Cardiac muscle cell (in vitro differentiated cells and primary cell): Measurements from ENCODE around the gene PROZ. TPM values are rescaled to one million over a fixed set of nuclear protein-coding genes. Genes with fewer than 3 reads are reported as not detected.

ENCODE experiments used
- DNase-seq, 2 donors: peaks; one replicate each; pipeline versions ENCODE4 v3.0.0 to v3.0.0-alpha.2; 2010 to 2017; ENCODE audit warnings: low read depth in 1 of 2, low spot score in 1 of 2
- H3K27ac ChIP-seq: fragments of 200-600 bp; sonication (generic); 2 replicates; pipeline ENCODE4 v1.5.1; 2016
- H3K27me3 ChIP-seq: fragments of 200-600 bp; sonication (generic); 2 replicates; pipeline ENCODE4 v1.6.0; 2016; ENCODE audit warnings: control low read depth
- H3K36me3 ChIP-seq: fragments of 200-600 bp; sonication (generic); 2 replicates; pipeline ENCODE4 v1.5.1; 2016; ENCODE audit warnings: control low read depth
- H3K4me1 ChIP-seq: fragments of 200-600 bp; sonication (generic); 2 replicates; pipeline ENCODE4 v1.8.1; 2017; ENCODE audit warnings: low read depth, mild to moderate bottlenecking, mixed run types
- H3K4me3 ChIP-seq: fragments of 200-600 bp; sonication (generic); 2 replicates; pipeline ENCODE4 v1.5.1; 2016; ENCODE audit warnings: mild to moderate bottlenecking
- H3K9me3 ChIP-seq: fragments of 200-600 bp; sonication (generic); 2 replicates; pipeline ENCODE4 v1.5.1; 2017; ENCODE audit warnings: low read depth, mild to moderate bottlenecking, control low read depth
- polyA plus RNA-seq: library from polyadenylated mRNA; unstranded; fragments of >200 nt; fragmentation: Nextera tagmentation; extraction: Ambion mirVana; gene quantifications from 2 replicates; pipeline ENCODE4 v1.2.1, GENCODE V29; 2016
- total RNA-seq: library from RNA; depleted of rRNA; stranded (reverse); fragments of >200 nt; gene quantifications from 2 replicates; pipeline ENCODE4 v1.2.3, GENCODE V29; 2016
- TF ChIP-seq, protein P1 (sequence below): IDR thresholded peaks from 2 replicates; pipeline ENCODE4 v1.5.1; 2012; ENCODE audit warnings: low read depth, mild to moderate bottlenecking, low read length

Gene PROZ
- total and polyA plus RNA-seq, 2 experiments from 2014 or later: 0.42 TPM; not detected in 1

DNA sequence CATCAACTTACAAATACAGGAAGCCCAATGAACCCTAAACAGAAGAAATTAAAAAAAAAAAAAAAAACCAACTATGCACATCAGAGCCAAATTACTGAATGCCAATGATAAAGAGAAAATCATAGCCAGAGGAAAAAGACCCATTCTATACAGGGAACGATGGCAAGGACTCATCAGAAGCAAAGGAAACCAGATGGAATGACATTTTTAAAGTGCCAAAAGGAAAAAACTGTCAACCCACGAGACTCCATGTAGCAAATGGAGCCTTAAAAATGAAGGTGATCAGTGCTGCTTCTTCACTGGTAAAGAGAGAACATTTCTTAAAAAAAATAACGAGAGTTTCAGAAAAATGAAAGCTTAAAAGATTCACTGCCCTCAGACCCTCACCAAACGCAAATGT is 31.7 kb downstream of the PROZ start:
- H3K4me3 ChIP-seq: no peak overlapping the region
- DNase-seq: no peak
- H3K4me1 ChIP-seq: no peaks in the 10 kb centered on the region
- no peaks in the 10 kb centered on the region for H3K9me3 ChIP-seq
- peaks cover 25% of the 10 kb centered on the region for H3K36me3 ChIP-seq
- no peak overlapping the region for H3K27ac ChIP-seq
- TF ChIP-seq, protein P1, sequence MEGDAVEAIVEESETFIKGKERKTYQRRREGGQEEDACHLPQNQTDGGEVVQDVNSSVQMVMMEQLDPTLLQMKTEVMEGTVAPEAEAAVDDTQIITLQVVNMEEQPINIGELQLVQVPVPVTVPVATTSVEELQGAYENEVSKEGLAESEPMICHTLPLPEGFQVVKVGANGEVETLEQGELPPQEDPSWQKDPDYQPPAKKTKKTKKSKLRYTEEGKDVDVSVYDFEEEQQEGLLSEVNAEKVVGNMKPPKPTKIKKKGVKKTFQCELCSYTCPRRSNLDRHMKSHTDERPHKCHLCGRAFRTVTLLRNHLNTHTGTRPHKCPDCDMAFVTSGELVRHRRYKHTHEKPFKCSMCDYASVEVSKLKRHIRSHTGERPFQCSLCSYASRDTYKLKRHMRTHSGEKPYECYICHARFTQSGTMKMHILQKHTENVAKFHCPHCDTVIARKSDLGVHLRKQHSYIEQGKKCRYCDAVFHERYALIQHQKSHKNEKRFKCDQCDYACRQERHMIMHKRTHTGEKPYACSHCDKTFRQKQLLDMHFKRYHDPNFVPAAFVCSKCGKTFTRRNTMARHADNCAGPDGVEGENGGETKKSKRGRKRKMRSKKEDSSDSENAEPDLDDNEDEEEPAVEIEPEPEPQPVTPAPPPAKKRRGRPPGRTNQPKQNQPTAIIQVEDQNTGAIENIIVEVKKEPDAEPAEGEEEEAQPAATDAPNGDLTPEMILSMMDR: no peak
- no peaks in the 10 kb centered on the region for H3K27me3 ChIP-seq

DNA sequence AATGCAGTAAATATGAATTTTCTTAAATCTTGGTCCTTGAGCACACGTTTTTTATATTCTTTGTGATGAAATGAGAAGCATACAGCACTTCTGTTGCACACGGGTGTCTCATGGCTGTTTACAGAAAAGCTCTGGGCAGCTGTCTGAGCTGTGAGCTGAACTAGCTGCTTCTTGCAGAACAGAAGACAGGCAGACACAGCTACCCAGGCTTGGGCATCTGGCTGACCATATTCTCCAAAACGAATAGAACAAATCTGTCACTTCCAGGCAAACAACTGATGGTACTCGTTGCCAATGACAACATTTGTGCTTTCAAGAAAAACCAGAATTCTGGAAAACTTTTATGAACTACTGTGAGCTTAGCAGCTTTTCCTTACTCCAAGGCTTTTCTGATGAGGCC is 33.8 kb downstream of the PROZ start:
- TF ChIP-seq, protein P1: no peak
- no peak overlapping the region for H3K27ac ChIP-seq
- no peak for DNase-seq
- peaks cover 40% of the 10 kb centered on the region for H3K36me3 ChIP-seq
- H3K27me3 ChIP-seq: no peaks in the 10 kb centered on the region
- no peak overlapping the region for H3K4me3 ChIP-seq
- no peaks in the 10 kb centered on the region for H3K9me3 ChIP-seq
- no peaks in the 10 kb centered on the region for H3K4me1 ChIP-seq

DNA sequence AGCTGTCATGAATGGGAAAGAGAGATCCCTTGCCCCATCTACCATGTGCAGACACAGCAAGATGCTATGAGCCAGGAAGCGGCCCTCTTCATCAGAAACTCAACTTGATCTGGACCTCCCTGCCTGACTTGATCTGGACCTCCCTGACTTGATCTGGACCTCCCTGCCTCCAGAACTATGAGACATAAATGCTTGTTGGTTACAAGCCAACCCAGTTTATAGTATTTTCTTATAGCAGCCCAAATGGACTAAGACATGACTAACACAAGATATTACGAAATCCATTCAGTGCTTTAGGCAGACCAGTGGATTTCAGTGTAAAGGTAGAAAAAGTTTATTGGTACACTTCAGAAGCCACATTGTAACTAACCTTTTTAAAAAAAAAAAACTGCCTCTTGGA is 34.5 kb downstream of the PROZ start:
- Histone ChIP-seq H3K4me3 (no peak overlapping the region), H3K27me3 (no peaks in the 10 kb centered on the region), H3K9me3 (no peaks in the 10 kb centered on the region), H3K36me3 (peaks cover 45% of the 10 kb centered on the region), H3K4me1 (no peaks in the 10 kb centered on the region), H3K27ac (no peak overlapping the region)
- TF ChIP-seq, protein P1: no peak
- DNase-seq: peak in 1 of 2 donors; percentile 74

DNA sequence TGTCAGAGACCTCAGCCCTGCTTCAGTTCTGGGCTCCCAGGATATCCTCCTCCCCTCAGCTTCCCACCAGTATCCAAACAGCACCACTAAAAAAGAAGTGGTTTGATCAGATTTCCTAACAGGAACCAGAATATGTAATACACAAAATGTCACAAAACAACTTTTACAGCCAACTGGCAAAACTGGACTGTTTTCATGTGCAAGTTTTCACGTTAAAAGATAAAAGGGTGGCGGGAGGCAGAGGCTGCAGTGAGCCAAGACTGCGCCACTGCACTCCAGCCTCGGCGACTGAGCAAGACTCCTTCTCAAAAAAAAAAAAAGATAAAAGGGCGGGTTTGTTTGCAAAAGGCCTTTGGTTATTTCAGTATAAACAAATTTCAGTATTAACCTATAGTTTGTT is 36.9 kb downstream of the PROZ start:
- DNase-seq: no peak
- no peak overlapping the region for H3K27ac ChIP-seq
- no peaks in the 10 kb centered on the region for H3K4me1 ChIP-seq
- no peak overlapping the region for H3K4me3 ChIP-seq
- no peaks in the 10 kb centered on the region for H3K9me3 ChIP-seq
- H3K36me3 ChIP-seq: peaks cover 55% of the 10 kb centered on the region
- no peaks in the 10 kb centered on the region for H3K27me3 ChIP-seq
- TF ChIP-seq, protein P1: no peak

DNA sequence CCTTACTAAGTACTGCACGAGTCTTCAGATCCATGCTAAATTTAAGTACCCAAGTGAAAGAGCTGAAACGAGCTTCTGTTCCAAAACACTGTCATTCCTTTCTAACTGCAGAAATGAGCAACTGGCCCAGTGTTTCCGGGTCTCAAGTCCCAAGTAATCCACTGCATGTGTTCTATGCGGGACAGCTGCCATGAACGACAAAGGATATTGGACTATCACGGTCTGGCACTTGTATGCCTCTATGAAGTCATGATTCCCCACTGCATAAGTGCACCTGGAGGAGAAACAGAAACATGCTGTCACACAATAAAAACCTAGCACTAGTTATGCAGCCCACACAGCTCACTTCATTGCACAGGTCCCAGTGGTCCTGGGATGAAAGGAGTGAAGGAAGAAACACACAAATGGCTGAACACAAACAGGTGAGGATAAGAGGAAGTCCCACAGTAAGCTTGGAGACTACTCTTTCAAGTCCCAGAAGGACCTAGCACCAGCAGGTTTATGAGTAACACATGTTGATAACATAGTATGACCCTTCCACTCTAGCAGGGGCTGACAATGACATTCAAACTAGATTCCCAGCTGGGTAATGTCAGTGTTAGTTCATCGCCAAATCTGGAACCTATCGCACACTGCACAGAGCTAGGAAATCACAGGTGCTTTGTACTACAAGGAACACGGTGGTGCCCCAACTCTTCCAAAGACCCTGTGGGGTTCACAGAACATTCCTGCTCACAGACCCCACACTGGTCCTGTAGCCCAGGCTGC is 38.7 kb downstream of the PROZ start:
- H3K27ac ChIP-seq: no peak overlapping the region
- H3K4me3 ChIP-seq: no peak overlapping the region
- H3K36me3 ChIP-seq: peaks cover 52% of the 10 kb centered on the region
- H3K4me1 ChIP-seq: peaks cover 2% of the 10 kb centered on the region
- TF ChIP-seq, protein P1: no peak
- no peaks in the 10 kb centered on the region for H3K27me3 ChIP-seq
- no peak for DNase-seq
- H3K9me3 ChIP-seq: no peaks in the 10 kb centered on the region
